Liver (tissue), 3 donors: ENCODE data around the gene DCLK2.

Source experiments
- CTCF ChIP-seq: fragments of 150-350 bp; IDR thresholded peaks from 2 replicates; pipeline ENCODE4 v1.5.1; 2017; ENCODE audit warnings: improper control_type of control experiment, low read depth, low read length; ENCODE audit not compliant: missing input control
- GABPA ChIP-seq, 2 donors: IDR thresholded peaks in 1 of 2; conservative IDR thresholded peaks in 1 of 2; 2 replicates each; pipeline ENCODE4 v1.6.1; 2016; ENCODE audit warnings: antibody characterized with exemption in 2 of 2, mild to moderate bottlenecking in 1 of 2, moderate library complexity in 1 of 2
- MAX ChIP-seq: IDR thresholded peaks from 2 replicates; pipeline ENCODE4 v1.6.1; 2016; ENCODE audit warnings: antibody characterized with exemption
- RAD21 ChIP-seq, 2 donors: IDR thresholded peaks; 2 replicates each; pipeline ENCODE4 v1.6.1; 2016; ENCODE audit warnings: antibody characterized with exemption in 2 of 2, mild to moderate bottlenecking in 2 of 2
- donor health status: healthy.
- donor health status: healthy.

- TF ChIP-seq CTCF (no peak), MAX (no peak), RAD21 (IDR thresholded peaks at IDR 0.05) (no peak), GABPA (IDR thresholded peaks at IDR 0.05 in 1 of 2, conservative IDR thresholded peaks at IDR 0.05 in 1 of 2) (no peak)
Measured at GRCh38 chr4:150070464-150071170, 7.6 kb upstream of the DCLK2 start.
